ENCODE data around the gene RO60.

DNA sequence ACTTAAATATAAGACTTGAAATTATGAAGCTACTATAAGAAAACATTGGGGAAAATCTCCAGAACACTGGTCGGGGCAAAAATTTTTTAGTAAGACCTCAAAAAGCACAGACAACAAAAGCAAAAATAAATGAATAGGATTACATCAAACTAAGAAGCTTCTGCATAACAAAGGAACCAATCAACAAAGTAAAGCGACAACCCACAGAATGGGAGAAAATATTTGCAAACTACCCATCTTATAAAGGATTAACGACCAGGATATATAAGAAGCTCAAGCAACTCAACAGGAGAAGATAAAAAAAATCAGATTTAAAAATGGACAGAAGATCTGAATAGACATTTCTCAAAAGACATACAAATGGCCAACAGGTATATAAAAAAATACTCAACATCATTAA is 19.4 kb upstream of the RO60 start:
- TF ChIP-seq POLR2AphosphoS5 (IDR thresholded peaks at IDR 0.05): no peak
- no peak for TF ChIP-seq EP300 (IDR thresholded peaks at IDR 0.05)
